Right lobe of liver (tissue), 4 donors: ENCODE data around the gene IRF1.

Experiments
- POLR2A ChIP-seq: fragments of 450-650 bp; IDR thresholded peaks from one replicate; pipeline ENCODE4 v1.6.1; 2017; ENCODE audit warnings: antibody characterized with exemption, mild to moderate bottlenecking
- TF ChIP-seq, protein P1 (sequence below), 4 donors: fragments of 200-600 bp in 3 of 4; fragments of 450-650 bp in 1 of 4; IDR thresholded peaks; one replicate each; pipeline versions ENCODE4 v1.5.1 to v1.8.0; 2016 to 2022; ENCODE audit warnings: antibody characterized with exemption in 4 of 4, mild to moderate bottlenecking in 2 of 4
- donor health status: DM: no; HTN: no; CAD: no.
- donor health status: DM: no; HTN: no; CAD: no.
- donor health status: DM: no; HTN: yes; CAD: no.

- TF ChIP-seq, protein P1, sequence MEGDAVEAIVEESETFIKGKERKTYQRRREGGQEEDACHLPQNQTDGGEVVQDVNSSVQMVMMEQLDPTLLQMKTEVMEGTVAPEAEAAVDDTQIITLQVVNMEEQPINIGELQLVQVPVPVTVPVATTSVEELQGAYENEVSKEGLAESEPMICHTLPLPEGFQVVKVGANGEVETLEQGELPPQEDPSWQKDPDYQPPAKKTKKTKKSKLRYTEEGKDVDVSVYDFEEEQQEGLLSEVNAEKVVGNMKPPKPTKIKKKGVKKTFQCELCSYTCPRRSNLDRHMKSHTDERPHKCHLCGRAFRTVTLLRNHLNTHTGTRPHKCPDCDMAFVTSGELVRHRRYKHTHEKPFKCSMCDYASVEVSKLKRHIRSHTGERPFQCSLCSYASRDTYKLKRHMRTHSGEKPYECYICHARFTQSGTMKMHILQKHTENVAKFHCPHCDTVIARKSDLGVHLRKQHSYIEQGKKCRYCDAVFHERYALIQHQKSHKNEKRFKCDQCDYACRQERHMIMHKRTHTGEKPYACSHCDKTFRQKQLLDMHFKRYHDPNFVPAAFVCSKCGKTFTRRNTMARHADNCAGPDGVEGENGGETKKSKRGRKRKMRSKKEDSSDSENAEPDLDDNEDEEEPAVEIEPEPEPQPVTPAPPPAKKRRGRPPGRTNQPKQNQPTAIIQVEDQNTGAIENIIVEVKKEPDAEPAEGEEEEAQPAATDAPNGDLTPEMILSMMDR (IDR thresholded peaks at IDR 0.05) = no peak
- no peak for TF ChIP-seq POLR2A
Measured at GRCh38 chr5:132439521-132440089, 51.0 kb downstream of the IRF1 start.
